Psoas muscle (tissue), 8 donors: ENCODE measurements around the gene RARA. TPM values are rescaled to one million over a fixed set of nuclear protein-coding genes. Genes with fewer than 3 reads are reported as not detected.

ENCODE experiments used
- ATAC-seq, 4 donors: fragments of 200-7000 bp; cut with Tn5 transposase; one replicate each; pipeline ENCODE4 v1.9.1; 2020; ENCODE audit warnings: moderate library complexity in 3 of 4, mild to moderate bottlenecking in 2 of 4
- DNase-seq, 2 donors: peaks; one replicate each; pipeline ENCODE4 v3.0.0-alpha.2; 2020
- H3K27ac ChIP-seq: fragments of 200-600 bp; one replicate; pipeline ENCODE4 v1.8.0; 2022
- H3K27me3 ChIP-seq, 3 donors: fragments of 200-600 bp in 1 of 3; one replicate each; pipeline versions ENCODE4 v1.6.1 to v1.8.0; 2013 to 2022; ENCODE audit warnings: low read length in 2 of 3, mild to moderate bottlenecking in 2 of 3, moderate library complexity in 1 of 3; ENCODE audit not compliant: insufficient read depth in 3 of 3
- H3K36me3 ChIP-seq, 2 donors: fragments of 200-600 bp in 1 of 2; one replicate each; pipeline versions ENCODE4 v1.6.1 to v1.8.0; 2013 to 2022; ENCODE audit warnings: low read depth in 1 of 2, mild to moderate bottlenecking in 1 of 2, moderate library complexity in 1 of 2; ENCODE audit not compliant: insufficient read depth in 1 of 2
- H3K4me1 ChIP-seq: fragments of 200-600 bp; one replicate; pipeline ENCODE4 v1.8.0; 2022
- H3K4me3 ChIP-seq: fragments of 200-600 bp; one replicate; pipeline ENCODE4 v1.8.0; 2022; ENCODE audit warnings: mild to moderate bottlenecking
- H3K9me3 ChIP-seq: fragments of 200-600 bp; one replicate; pipeline ENCODE4 v1.8.0; 2022
- WGBS, 3 donors: extraction: QIAGEN DNeasy Blood & Tissue Kit; methylation state at CpG; one replicate each; pipeline versions ENCODE4 v1.1.6 to v1.1.7; 2013; 5-methylcytosine and 5-hydroxymethylcytosine counted together
- intact Hi-C, 2 donors: fragments of 100-400 bp; cut with DNase I; formaldehyde crosslinking; loops; one replicate each; pipeline versions ENCODE4 v1.11.0 to v1.14.2; 2022
- polyA plus RNA-seq, 3 donors: library from polyadenylated mRNA; stranded (reverse); fragments of 200-250 nt; gene quantifications; one replicate each; pipeline ENCODE4 v1.2.3, GENCODE V29; 2013
- total RNA-seq, 4 donors: library from RNA; stranded (reverse); fragmentation: NEBNext Ultra II Directional in 2 of 4; extraction: Animal tissue kit (Norgen Biotek cat#: 25700) in 2 of 4; gene quantifications; one replicate each; pipeline versions ENCODE4 v1.2.1 to v1.2.4, GENCODE V29; 2021 to 2023
- TF ChIP-seq, protein P1 (sequence below): fragments of 200-600 bp; IDR thresholded peaks from one replicate; pipeline ENCODE4 v1.8.0; 2022; ENCODE audit warnings: antibody characterized with exemption
- donor health status: healthy with polysubstance abuse.
- donor health status: DM: no; HTN: no; CAD: no; lungs with moderate emphysema.
- donor health status: Bipolar disorder and iron deficiency.
- donor health status: healthy.
- donor health status: DM: yes; HTN: yes; CAD: no.
- donor health status: DM: no; HTN: no; CAD: no.
- donor health status: DM: no; HTN: no; CAD: no.
- donor health status: DM: yes; HTN: yes; CAD: no.

RARA gene
- total and polyA plus RNA-seq, 7 donors = 15.0 to 76.9 (median 41.6) TPM

DNA sequence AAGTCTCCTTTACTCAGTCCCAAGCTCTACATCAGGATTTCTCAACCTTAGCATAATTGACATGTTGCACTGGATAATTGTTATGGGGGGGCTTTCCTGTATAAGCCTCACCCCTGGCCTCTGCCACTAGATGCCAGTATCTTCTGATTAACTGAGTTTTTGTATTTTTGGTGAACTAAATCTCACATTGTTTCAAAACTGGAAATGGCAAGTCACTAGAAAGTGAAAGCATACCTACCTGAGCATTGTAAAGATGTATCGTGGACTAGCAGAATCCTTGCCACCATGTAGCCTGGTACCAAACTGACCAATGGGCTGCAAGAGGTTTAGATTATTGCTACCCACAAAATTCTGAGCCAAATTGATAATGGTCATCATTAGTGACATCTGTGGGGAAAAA, 93.7 kb downstream of the RARA start:
- H3K9me3 ChIP-seq = no peaks in the 10 kb centered on the region
- no peaks in the 10 kb centered on the region for H3K4me1 ChIP-seq
- TF ChIP-seq, protein P1, sequence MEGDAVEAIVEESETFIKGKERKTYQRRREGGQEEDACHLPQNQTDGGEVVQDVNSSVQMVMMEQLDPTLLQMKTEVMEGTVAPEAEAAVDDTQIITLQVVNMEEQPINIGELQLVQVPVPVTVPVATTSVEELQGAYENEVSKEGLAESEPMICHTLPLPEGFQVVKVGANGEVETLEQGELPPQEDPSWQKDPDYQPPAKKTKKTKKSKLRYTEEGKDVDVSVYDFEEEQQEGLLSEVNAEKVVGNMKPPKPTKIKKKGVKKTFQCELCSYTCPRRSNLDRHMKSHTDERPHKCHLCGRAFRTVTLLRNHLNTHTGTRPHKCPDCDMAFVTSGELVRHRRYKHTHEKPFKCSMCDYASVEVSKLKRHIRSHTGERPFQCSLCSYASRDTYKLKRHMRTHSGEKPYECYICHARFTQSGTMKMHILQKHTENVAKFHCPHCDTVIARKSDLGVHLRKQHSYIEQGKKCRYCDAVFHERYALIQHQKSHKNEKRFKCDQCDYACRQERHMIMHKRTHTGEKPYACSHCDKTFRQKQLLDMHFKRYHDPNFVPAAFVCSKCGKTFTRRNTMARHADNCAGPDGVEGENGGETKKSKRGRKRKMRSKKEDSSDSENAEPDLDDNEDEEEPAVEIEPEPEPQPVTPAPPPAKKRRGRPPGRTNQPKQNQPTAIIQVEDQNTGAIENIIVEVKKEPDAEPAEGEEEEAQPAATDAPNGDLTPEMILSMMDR = no peak
- H3K36me3 ChIP-seq = no peaks in the 10 kb centered on the region
- ATAC-seq (no peak), DNase-seq (no peak)
- no peak overlapping the region for H3K27ac ChIP-seq
- WGBS, 3 donors = 90 to 94% (median 94%) methylated on average over 1 of the region's 1 CpG
- intact Hi-C loops = loop anchor here in 1 of 2 donors (5.0 kb wide), 1 partner anchor 130 kb away; no protein-coding TSS in a partner anchor
- H3K4me3 ChIP-seq = no peak overlapping the region
- no peaks in the 10 kb centered on the region for H3K27me3 ChIP-seq

GRCh38 chr17:40404003-40404402, 95.0 kb downstream of the RARA start:
- WGBS, 3 donors = 87 to 93% (median 91%) methylated on average over 3 of the region's 3 CpGs
- TF ChIP-seq, protein P1 = no peak
- no peaks in the 10 kb centered on the region for H3K9me3 ChIP-seq

More at GRCh38 chr17:40404003-40404402, 95.0 kb downstream of the RARA start:
- ATAC-seq = no peak
- H3K4me3 ChIP-seq = no peak overlapping the region
- H3K27me3 ChIP-seq = no peaks in the 10 kb centered on the region
- no peak overlapping the region for H3K27ac ChIP-seq
- intact Hi-C loops = loop anchor here in 1 of 2 donors (5.0 kb wide), 1 partner anchor 128 kb away; no protein-coding TSS in a partner anchor
- H3K36me3 ChIP-seq = no peaks in the 10 kb centered on the region
- H3K4me1 ChIP-seq = no peaks in the 10 kb centered on the region
- no peak for DNase-seq

Other genes starting within 250 kb of the RARA start
- gene THRA, start 246.2 kb upstream of the RARA start, total RNA-seq = 10 to 100 TPM; 39.5 to 55.1 (median 42.9) TPM
- gene THRA, start 246.2 kb upstream of the RARA start, polyA plus RNA-seq = 10 to 100 TPM in 2 of 3 donors, 1 to 10 TPM in 1; 9.5 to 60.0 (median 29.0) TPM
- gene NR1D1, start 208.6 kb upstream of the RARA start, total RNA-seq = 10 to 100 TPM; 29.4 to 88.7 (median 51.0) TPM
- gene NR1D1, start 208.6 kb upstream of the RARA start, polyA plus RNA-seq = 10 to 100 TPM; 21.4 to 41.6 (median 24.4) TPM
- 10 to 100 TPM; 63.3 to 75.6 (median 69.0) TPM for gene MSL1, start 187.2 kb upstream of the RARA start, total RNA-seq
- 10 to 100 TPM; 48.6 to 84.7 (median 56.4) TPM for gene MSL1, start 187.2 kb upstream of the RARA start, polyA plus RNA-seq
- gene CASC3, start 168.6 kb upstream of the RARA start, total RNA-seq = 10 to 100 TPM; 43.9 to 76.7 (median 57.1) TPM
- 10 to 100 TPM; 34.5 to 53.6 (median 38.6) TPM for gene CASC3, start 168.6 kb upstream of the RARA start, polyA plus RNA-seq
- gene RAPGEFL1, start 131.7 kb upstream of the RARA start, total RNA-seq = 1 to 10 TPM; 2.8 to 5.7 (median 3.9) TPM
- gene RAPGEFL1, start 131.7 kb upstream of the RARA start, polyA plus RNA-seq = 1 to 10 TPM; 1.7 to 4.2 (median 3.5) TPM
- 1 to 10 TPM; 6.8 to 9.6 (median 8.4) TPM for gene WIPF2, start 89.9 kb upstream of the RARA start, total RNA-seq
- gene WIPF2, start 89.9 kb upstream of the RARA start, polyA plus RNA-seq = 10 to 100 TPM in 1 of 3 donors, 1 to 10 TPM in 2; 4.0 to 10.5 (median 4.8) TPM
- gene CDC6, start 21.3 kb upstream of the RARA start, total RNA-seq = under 1 TPM; 0.27 to 0.90 (median 0.42) TPM
- gene CDC6, start 21.3 kb upstream of the RARA start, polyA plus RNA-seq = 1 to 10 TPM in 2 of 3 donors, under 1 TPM in 1; 0.86 to 2.5 (median 1.4) TPM
- 1 to 10 TPM in 2 of 4 donors, under 1 TPM in 2; 0.34 to 1.4 (median 0.82) TPM for gene GJD3, start 55.6 kb downstream of the RARA start, total RNA-seq
- gene GJD3, start 55.6 kb downstream of the RARA start, polyA plus RNA-seq = under 1 TPM in 2 of 3 donors, not detected in 1; 0.17 to 0.25 TPM
- gene TOP2A, start 108.7 kb downstream of the RARA start, total RNA-seq = under 1 TPM; 0.15 to 0.84 (median 0.46) TPM
- under 1 TPM in 2 of 3 donors, not detected in 1; 0.14 to 0.18 TPM for gene TOP2A, start 108.7 kb downstream of the RARA start, polyA plus RNA-seq
- gene IGFBP4, start 134.3 kb downstream of the RARA start, total RNA-seq = 100 to 1,000 TPM in 2 of 4 donors, 10 to 100 TPM in 2; 64.8 to 106 (median 87.9) TPM
- gene IGFBP4, start 134.3 kb downstream of the RARA start, polyA plus RNA-seq = 10 to 100 TPM; 44.2 to 65.1 (median 49.0) TPM
- under 1 TPM in 1 of 4 donors, not detected in 3; 0.06 TPM for gene TNS4, start 192.4 kb downstream of the RARA start, total RNA-seq
- under 1 TPM in 1 of 3 donors, not detected in 2; 0.04 TPM for gene TNS4, start 192.4 kb downstream of the RARA start, polyA plus RNA-seq